ENCODE data around the gene MIF4GD.

- no peak for TF ChIP-seq CTCF (IDR thresholded peaks at IDR 0.05)
- no peak for TF ChIP-seq POLR2A (IDR thresholded peaks at IDR 0.05)
These were observed 52.9 kb downstream of the MIF4GD start for GRCh38 chr17:75218131-75218530.
